NCI-H2029 treated with DMSO at 0.1 percent for 48 hours (cell line): ENCODE data around the gene TEX2.
"Not testable (repeated sequence)": the region's sequence is repeated elsewhere in the genome, so short reads cannot be mapped to it uniquely, and the experiment has no call there.

Source experiments
- DNase-seq: peaks from one replicate; lab custom pipeline; 2025; lab: John Stamatoyannopoulos, UW

Gene TEX2

DNA sequence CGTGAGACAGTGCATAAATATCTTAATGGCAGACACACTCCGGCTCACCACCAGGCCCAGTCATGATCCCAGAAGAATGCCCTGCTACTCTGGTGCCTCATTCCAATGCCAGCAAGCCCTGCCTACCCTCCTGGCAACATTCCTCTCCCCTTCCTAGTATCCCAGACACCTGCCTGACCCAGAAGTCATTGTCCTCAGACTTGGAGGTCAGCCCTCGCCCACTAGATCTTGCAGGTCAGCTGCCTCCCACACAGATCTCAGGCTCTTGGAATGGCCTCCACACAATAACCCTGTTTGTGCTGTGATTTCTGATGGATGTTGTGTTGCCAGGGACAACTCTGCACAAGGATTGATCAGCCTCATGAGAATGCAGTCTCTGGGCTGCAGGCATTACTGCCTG, 1.8 kb upstream of the TEX2 start:
- no peak for DNase-seq

DNA sequence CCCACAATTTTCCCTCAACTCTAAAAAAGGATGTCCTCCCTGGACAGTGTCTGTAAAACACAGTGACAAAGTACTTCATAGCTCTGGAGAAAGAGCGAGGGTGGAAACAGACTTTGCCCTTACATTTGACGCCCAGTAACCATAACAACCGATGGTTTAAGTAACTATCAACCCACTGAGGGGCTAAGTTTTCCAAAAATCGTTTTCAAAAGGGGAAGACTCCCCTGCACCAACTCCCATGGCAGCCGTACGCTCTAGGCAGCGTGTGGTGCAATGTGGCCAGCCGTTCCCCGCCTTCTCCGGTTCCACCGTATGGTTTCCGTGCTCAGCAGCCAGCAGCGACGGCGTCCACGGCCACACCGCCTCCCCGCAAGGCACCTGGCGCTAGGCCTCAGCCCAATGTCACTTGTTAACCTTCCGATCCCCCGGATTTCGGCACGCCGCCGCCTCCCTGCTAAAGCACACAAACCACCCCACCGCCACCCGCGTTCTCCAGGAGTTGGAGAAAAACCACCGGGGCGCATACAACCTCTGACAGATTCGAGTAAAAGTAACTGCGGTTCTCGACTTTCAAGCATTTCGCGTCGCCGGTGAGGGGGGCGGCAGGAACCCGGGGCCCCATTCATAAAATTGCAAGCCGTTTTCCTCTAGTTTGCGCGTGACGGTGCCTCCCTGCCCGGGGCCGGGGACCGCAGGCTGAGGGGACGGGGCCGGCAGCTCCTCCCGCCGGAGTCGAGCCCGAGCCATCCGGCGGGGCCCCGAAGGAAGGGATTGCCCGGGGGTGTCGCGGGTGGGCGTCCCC, 661 bp downstream of the TEX2 start:
- no peak for DNase-seq

DNA sequence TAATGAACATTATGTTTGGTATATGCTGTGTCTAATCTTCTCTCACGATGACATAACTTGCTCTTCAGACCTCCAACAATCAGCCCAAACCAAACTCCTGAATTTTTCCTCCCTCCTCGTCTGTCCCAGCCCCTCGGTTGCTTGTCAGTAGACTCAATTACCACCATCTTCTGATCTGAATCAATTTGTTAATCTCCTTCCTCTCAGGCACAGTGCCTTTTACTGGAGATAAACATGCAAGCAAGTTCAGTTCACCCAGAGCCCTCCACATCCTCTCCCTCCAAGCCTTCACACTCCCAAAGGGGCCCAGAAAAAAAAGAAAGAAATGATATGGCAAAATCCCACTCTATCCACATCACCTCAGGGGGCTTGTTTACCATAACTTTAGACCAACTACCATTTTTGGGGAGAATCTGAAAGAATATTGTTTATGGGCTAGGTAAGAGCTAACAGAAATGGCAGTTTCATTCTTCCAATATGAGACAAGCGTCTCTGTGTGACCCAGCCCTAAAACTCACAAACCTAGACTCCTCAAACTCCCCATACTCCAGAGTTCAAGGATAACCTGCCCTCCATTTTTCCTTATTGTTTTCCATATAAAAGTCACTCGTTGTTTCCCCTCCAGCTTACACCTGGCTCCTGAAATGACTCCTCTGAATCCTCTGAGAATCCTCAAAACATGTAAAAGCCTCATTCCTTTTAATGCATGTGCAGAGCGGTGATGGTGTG, 1.5 kb downstream of the TEX2 start:
- DNase-seq: no peak

DNA sequence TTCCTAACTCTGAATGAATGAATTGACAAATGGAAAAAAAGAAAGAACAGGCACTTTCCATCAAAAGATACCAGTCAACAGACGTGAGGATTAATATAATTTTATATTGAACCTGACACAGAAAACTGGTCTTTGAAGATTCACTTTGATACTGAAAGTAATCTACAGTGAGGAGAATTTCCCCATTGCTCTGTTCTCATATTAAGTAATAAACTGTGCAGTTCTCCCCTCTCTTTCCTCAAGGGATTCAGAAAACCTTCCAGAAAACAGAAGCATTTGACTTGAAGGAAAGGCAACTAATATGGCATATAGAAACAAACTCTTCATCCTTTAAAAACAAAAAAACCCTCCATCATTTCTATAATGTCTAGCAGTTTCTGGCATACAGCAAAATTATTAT, 2.2 kb downstream of the TEX2 start:
- DNase-seq: no peak

DNA sequence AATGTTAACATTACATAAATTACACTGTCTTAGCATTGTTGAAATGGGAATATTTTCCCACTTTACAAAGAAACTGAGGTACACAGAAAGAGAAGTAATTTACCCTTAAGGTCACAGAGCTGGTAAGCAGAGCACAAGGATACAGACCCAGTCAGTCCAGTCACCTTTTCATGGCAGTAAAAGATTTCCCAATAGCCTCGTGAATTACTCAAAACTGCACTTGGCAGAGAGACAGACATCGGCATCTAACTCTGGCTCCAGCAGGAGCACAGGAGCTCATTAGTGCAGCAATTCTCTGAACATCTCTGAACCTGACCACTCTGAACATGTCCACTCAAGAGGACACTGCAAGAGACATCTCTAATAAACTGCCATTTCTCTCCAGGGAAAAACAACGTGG, 3.1 kb downstream of the TEX2 start:
- DNase-seq: no peak

DNA sequence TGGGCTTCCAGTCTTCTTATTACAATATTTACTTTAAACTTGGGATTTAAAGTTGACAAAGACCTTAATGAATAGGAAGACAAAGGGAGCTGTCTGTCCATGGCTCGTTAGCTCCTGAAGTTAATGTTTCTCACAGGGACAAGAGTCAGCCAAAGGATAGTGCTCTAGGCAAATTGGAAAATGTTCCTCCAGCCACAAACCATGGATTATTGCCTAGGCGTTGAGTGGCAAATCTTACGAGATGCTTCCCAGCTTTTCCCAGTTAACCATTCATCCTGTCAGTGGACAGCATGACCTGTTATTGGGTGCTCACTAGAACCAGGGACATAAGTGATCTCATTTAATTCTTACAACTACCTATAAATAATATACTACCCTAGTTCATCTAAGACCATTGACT, 3.6 kb downstream of the TEX2 start:
- DNase-seq: no peak

DNA sequence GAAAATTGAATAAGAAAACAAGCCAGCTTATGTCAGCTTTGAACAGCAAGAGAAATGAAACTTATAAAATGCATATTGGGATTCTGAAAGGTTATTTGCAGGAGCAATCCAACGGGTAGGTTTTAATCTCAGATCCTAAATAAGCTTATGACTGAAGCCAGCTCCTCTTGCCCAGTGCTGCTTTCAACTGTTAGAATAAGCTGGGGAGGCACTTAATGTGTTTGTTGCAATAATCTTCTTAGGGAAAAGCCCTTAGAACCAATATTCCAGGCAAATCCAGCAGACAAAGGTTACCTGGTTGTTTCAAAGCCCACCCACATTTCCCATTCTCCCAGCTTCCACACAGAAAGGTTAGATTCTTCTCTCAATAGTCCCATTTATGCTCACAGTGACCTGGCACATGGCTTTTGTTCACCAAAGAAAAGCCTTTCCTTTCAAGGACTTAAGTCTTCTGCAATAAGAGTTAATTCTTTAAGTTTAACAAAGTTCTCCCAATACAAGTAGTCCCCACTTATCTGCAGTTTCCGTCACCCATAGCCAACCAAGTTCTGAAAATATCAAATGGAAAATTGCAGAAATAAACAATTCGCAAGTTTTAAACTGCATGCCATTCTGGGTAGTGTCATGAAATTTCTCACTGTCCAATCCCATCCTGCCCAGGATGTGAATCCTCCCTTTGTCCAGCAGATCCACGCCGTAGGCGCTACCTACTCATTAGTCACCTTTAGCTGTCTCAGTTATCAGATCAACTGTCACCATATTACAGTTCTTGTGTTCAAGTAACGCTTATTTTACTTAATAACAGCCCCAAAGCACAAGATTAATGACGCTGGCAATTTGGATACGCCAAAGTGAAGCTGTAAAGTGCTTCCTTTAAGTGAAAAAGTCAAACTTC, 5.9 kb downstream of the TEX2 start:
- DNase-seq: no peak

DNA sequence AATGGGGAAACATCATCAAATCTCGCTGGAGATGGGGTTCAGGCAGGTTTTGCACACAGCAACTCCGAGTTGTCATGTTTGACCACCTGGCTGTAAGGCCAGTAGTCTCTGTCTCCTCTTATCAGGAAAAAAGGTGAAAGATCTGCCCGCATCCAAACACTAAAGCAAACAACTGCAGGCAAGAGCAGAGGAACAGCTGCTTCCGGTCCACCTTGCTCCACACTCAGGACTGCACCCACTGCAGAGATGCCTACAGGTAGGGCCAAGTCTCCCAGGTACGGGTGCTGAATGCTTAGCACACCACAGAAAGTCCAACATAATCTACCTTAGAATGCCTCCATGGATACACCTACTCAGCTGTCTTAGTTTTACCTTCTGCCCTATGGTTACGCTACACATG, 7.3 kb downstream of the TEX2 start:
- DNase-seq: no peak

DNA sequence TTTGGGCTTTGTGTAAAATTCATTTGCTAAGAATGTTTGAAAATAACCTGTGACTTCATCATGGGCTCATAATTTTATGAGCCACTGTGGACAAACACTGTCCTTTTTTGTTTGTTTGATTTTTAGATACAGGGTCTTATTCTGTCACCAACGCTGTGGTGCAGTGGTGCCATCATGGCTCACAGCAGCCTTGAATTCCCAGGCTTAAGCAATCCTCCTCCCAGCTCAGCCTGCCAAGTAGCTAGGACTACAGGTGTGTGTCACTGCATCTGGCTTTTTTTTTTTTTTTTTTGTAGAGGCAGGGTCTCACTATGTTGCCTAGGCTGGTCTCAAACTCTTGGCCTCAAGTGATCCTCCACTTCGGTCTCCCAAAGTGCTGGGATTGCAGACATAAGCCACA, 8.3 kb downstream of the TEX2 start:
- DNase-seq: no peak

DNA sequence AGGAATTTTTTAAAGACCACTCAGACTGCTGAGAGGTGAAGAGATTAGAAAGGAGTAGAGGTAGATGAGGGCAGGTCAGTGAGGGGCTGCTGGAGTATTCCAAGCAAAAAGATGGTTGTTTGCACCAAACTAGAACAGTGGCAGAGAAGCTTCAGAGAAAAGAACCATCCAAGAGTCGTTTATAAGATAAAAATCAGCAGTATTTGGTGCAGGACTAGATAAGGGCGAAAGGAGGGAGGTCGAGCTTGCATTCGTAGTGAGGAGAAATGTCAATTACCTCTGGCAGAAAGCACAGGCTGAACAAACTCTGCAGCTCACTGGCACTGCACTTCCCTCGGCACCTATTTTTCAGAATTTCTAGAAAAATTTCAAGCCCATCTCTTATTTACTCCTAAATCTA, 9.6 kb downstream of the TEX2 start:
- DNase-seq: no peak

DNA sequence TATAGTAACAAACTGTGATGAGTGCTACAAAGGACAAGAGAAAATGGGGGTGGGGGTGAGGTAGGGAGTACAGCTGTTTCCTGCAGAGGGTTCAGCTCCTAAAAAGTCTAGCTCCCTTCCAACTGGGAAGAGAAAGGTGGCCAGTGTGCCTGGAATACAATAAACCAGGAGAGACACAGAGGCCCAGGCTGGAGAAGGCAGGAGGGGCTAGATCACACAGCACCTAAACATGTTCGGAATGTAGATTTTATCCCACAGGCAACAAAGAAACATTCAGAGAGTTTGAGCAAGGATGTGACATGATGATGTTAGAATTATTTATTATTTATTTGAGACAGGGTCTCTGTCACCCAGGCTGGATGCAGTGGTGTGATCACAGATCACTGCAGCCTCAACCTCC, 10.2 kb downstream of the TEX2 start:
- DNase-seq: no peak

DNA sequence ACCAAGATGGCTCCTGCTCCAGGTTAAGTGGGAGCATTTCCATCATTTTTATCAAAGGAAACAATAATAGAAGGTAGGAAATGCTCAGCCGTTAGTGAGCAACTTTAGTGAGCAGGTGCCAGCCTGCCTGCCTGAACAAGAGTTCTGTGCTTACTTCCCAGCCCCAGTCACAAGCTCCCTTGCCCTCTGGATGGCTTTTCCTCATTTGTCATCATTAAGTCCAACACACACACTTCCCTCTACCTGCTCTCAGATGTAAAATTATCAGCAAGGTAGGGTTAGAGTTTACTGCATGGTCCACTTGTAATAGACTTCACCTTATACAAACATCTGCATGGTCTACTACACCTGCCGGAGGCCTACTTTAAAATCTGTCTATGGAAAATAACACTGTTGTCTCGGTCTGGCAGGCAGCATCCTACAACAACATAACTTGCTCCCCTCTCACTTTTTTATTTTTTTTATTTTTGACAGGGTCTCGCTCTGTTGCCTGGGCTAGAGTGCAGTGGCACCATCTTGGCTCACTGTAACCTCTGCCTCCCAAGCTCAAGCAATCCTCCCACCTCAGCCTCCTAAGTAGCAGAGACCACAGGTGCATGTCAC, 12.7 kb downstream of the TEX2 start:
- no peak for DNase-seq

DNA sequence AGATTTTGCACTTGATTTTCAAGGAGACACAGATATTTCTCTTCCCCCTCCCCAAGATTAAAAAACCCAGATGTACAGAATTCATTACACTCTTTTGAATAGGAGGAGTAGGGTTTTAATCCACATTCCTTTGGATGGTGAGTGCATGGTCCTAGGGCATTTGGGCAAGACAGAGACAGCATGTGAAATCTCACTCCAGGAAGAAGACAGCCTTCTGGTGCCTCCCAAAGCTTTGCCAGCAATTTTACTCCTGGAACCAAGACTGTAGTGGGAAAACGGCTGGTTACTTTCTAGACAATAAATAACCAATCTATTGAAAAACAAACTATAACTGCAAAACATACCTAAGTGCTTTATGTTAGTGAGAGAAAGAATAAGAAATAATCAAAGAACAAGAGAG, 15.2 kb downstream of the TEX2 start:
- no peak for DNase-seq

DNA sequence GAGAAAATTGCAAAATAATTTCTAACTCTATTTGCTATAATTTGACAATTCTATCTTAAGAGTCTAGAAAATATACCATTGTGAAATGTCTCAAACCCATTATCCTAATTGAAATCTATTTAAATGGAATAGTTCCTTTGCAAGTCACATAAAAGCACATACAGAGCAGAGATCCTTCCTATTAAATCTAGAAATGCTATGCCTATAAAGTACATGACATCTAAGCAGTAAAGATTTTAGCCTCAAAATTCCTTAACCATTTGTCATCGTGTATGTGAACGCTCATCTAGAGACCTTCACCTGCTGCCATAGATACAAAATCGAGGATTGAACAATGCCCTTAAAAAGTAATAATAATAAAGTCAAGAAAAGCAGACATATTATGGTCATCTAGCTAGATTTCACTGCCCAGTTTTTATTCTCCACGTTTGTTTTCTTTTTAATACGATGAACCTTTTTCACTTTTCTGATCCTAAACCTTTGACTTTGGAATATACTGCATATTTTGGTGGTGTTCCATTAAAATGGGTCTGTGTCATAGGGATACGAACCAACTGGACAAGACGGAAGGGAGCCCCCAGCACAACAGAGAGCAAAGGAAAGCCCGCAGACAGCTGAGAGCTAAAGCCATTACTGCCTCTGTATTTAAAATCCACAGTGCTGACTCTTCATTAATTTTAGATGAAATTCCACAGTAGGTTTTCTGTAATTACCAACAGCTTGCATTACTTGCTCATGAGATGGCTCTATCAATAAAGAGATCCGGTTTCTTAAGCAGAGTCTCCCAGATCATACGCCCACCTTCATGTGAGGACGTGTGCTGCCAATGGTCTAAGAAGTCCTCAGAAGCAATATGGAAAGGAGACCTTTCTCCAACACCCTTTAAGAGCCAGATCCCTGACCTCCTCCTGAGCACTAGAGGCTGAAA, 17.6 kb downstream of the TEX2 start:
- DNase-seq: no peak

DNA sequence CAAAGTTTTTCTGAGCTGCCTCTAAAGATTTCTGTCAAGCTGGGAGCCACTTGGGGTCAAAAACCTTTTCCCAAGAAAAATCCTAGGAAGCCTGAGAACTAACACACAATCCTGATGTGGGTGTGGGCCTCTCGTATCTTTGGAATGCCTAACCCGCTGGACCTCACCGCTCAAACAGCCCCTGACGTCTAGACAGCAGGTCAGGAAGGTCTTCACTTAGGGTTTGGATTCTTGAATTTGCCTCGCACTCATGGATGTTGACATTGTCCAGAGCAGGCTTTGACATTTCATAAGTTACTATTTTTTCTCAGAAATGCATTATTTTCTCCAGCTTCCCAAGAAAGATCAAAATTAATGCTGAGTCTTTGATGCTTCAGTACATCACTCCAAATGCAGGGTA, 18.9 kb downstream of the TEX2 start:
- DNase-seq: no peak

DNA sequence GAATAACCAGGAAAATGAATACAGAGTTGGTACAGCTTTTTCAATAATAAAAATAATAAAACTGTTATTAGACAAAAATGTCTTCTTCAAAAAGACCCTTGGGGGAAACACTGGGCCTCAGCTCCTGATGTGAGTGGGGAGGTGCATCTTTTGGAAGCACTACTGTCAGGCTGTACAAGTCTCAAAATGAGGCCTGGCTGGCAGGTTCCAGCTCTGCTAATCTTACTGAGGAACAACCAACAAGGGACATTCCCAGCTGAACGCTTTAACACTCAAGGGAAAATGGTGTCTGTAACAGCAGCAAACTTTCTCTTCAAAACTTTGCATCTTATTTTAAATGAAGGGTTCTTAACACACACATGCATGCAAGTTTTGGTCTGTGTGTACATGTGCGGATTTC, 19.7 kb downstream of the TEX2 start:
- no peak for DNase-seq

DNA sequence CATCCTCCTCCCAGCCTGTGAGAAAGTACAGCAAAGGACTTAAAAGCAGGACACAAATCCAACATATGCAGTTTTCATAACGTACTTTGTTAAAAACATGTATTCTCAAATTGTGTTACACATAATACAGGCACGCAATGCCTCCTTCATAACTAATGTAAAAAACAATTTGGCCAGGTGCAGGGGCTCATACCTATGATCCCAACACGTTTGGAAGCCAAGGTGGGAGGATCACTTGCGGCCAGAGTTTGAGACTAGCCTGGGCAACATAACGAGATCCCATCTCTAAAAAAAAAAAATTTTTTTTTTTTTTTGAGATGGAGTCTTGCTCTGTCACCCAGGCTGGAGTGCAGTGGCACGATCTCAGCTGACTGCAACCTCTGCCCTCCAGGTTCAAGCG, 20.4 kb downstream of the TEX2 start:
- no peak for DNase-seq

DNA sequence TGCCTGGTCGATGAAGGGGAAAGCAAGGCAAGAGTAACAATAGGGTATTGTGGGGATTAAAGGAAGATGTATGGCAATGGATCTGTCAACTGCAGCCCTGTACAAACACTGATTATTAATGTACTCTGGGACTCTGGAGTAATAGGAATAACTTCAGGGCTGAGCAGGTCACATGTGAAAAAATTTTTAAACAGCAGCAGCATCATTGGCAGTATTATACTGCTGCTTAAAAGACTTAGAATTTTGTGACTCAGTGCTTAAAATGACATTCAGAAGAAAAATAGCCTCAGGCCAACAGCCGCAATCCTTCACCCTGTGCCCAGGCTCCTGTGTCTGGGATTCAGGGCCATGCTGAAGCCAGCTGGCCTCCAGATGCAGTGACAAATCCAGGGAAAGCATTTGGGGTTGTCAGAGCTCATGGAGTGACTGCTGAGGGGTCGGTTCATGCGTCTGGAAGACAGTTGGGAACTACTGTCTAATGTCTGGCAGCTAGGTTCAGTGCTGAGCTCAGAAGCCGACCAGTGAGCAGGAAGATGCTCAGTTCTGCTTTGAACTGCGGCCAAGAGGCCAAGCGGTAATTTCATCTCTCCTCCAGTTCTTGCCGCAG, 22.2 kb downstream of the TEX2 start:
- no peak for DNase-seq

DNA sequence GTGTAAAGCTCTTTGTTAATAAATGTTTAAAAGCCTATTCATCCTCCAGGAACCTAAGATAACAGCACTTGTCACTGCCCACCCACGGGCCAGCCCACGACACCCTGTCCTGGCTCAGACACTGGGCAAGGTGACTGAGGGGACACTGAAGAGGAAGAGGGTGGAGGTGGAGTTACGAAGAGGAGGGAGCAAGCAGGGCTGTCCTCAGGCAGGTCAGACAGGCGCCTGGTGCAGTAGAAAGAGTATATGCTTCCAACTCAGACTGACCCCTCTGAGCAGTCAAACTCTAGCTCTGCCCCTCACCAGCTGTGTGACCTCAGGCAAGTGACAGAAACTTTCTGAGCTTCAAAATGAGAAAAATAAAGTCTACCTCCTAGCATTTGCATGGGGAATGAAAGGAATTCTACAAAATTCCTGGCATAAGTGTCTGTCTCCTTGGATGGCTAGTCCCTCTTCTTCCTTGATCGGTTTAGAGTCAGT, 22.8 kb downstream of the TEX2 start:
- no peak for DNase-seq

DNA sequence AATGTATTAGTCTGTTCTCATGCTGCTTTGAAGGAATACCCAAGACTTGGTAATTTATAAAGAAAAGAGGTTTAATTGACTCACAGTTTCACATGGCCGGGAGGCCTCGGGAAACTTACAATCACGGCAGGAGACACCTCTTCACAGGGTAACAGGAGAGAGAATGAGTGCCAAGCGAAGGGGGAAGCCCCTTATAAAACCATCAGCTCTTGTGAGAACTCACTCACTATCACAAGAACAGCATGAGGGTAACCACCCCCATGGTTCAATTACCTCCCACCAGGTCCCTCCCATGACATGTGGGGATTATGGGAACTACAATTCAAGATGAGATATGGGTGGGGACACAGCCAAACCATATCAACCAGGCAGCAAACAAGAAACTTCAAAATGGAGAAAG, 24.6 kb downstream of the TEX2 start:
- not testable (repeated sequence) for DNase-seq
